ENCODE data around the gene RAB7B. TPM values are rescaled to one million over a fixed set of nuclear protein-coding genes. Genes with fewer than 3 reads are reported as not detected.

Gene RAB7B
- total RNA-seq, 4 donors from 2014 or later = 3.2 to 62.0 (median 16.6) TPM

DNA sequence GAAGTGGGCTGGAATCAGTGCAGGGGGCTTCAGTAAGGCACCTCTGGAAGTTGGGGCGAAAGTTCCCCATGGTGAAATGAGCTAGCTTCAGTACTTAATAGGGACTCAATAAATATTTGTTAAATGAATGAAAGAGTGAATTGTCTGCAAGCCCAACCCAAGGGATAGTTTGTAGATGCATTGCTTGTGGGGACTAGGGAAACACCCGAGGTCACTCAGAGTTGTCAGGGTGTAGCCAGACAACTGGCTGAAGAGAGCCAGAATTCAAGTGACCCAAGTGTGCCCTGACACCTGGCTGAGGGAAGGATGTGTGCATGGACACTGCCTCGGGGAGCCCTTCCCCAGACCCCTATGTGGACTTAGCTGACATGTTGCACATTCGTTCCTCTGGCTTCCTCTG lies 58.7 kb downstream of the RAB7B start:
- DNase-seq (ENCODE audit: low spot score) (no peak), ATAC-seq (ENCODE audit: low FRiP score) (no peak)
- TF ChIP-seq, protein P1, sequence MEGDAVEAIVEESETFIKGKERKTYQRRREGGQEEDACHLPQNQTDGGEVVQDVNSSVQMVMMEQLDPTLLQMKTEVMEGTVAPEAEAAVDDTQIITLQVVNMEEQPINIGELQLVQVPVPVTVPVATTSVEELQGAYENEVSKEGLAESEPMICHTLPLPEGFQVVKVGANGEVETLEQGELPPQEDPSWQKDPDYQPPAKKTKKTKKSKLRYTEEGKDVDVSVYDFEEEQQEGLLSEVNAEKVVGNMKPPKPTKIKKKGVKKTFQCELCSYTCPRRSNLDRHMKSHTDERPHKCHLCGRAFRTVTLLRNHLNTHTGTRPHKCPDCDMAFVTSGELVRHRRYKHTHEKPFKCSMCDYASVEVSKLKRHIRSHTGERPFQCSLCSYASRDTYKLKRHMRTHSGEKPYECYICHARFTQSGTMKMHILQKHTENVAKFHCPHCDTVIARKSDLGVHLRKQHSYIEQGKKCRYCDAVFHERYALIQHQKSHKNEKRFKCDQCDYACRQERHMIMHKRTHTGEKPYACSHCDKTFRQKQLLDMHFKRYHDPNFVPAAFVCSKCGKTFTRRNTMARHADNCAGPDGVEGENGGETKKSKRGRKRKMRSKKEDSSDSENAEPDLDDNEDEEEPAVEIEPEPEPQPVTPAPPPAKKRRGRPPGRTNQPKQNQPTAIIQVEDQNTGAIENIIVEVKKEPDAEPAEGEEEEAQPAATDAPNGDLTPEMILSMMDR (IDR thresholded peaks at IDR 0.05) = no peak

DNA sequence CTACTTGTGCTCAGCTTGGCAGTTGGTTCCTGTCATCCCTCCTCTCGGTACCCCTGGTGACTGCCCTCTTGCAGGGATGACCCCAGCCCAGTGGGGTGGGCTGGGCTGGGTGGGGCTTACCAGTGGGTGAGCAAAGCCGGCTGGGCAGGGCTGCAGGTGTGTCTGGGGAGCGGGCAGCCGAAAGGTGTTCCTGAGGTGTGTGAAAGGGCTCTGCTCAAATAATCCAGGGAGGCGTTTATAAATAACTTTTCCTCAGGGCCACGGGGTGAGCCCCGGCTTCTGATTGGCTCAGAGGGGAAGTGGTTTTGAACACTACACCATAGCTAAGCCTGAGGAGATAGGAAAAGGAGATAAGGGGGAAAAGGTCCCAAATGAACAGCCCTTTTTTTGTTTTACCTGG lies 60.0 kb downstream of the RAB7B start, which contains the start of gene SLC26A9:
Gene SLC26A9, minus strand, starts transcription at position 212 of the 400 bp plus-strand sequence. CDS start 7,636 bp downstream, outside the sequence.
- ATAC-seq (ENCODE audit: low FRiP score) (no peak), DNase-seq (ENCODE audit: low spot score) (no peak)
- TF ChIP-seq, protein P1 (IDR thresholded peaks at IDR 0.05) = no peak

DNA sequence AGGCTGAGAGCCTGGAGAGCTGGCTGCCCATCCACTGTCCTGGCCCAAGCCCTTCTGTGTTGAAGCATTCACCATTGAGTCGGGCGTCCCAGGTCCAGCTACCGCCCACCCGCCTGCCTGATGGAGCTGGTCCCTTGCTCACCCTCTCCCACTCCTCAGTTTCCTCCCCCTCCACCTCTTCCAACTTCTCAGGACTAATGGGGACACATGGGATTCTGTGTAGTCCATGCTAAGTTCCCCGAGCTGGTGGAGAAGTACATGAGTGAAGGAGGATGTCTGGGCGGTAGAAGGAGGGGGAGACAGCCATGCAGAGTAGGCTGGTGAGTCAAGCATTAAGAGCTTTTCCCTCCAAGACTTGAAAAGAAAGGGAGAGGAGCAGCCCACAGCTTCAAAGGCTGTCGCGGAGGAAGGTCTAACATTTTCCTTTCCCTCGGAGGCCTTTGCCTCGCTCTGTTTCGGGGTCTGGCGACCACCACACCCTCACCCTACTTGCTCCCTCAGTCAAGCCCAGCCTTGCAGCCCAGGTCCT lies 60.5 kb downstream of the RAB7B start:
- TF ChIP-seq, protein P1 (IDR thresholded peaks at IDR 0.05) = no peak
- ATAC-seq (ENCODE audit: low FRiP score) (peak; percentile 38), DNase-seq (ENCODE audit: low spot score) (no peak)

DNA sequence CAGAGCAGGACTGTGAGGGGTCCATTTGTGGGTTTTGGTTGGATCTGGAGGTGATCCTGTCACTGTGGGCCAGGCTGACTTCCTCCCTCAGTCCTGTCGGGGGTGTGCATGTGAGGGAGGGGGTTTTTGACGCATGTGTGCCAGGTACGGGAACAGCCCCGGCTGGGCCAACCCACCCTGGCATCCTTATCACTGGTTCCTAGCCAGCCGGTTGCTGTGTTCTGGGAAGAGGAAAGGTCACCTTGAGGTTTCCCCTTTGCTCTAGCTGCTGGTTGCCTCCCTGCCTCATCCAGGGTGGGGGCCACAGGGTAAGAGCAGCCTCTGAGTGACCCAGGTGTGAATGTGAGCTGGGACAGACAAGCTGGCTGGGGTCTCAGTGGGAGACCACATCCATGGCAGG lies 62.5 kb downstream of the RAB7B start:
- TF ChIP-seq, protein P1 (IDR thresholded peaks at IDR 0.05) = no peak
- DNase-seq (ENCODE audit: low spot score) (no peak), ATAC-seq (ENCODE audit: low FRiP score) (no peak)

DNA sequence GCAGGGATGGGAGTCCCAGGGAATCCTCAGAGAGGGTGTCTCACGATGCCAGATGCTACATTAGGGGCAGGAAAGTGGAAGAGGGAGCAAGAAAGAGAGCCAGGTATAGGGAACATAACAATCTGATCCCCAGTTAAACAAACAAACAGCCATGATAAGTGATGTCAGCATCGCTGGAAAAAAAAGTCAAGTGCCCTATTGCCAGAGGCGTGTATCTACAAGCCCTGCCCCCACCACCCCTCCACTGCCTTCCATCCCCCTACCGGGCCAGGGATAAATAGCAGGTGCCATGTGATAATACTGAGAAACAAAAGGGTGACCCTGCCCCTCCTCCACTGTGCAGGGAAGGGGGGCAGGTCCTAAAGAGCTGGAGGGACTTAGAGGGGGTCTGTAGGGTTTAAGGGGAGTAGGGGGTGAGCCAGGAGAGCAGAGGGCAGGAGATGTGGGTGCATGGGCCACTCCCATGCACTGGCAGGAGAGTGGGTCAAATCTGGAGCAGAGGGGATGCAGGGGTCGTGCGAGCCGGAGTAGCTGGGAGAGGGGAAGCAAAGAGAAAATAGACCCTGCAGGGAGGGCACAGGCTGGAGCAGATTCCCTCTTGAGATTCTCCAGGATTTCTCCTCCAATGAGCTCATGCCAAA lies 63.4 kb downstream of the RAB7B start:
- ATAC-seq (ENCODE audit: low FRiP score) (no peak), DNase-seq (ENCODE audit: low spot score) (no peak)
- TF ChIP-seq, protein P1 (IDR thresholded peaks at IDR 0.05) = no peak

DNA sequence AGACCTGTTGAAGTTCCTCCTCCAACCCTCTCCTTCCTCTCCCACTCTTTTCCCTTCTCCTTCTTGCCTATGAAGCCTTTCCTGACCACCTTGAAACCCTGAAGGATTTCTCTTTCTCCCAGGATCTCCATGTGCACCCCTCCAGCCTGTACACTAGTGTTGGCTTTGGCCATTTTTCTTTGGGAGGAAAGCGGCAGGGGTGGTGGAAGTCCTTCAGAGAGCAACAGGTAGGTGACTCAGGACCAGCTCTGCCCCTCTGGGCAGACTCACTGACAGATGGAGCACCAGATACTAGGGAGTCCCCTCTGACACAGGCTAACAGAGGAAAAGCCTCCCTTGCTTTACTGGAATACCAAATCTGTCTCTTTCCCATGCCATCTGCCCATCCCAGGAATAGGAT lies 64.5 kb downstream of the RAB7B start:
- DNase-seq (ENCODE audit: low spot score) = no peak
- ATAC-seq (ENCODE audit: low FRiP score) = no peak
- TF ChIP-seq, protein P1 (IDR thresholded peaks at IDR 0.05) = no peak
